ENCODE measurements around the gene RRAS. TPM values are rescaled to one million over a fixed set of nuclear protein-coding genes. Genes with fewer than 3 reads are reported as not detected.

RRAS gene
- total RNA-seq, 1 donor from 2014 or later: 4.2 TPM

DNA sequence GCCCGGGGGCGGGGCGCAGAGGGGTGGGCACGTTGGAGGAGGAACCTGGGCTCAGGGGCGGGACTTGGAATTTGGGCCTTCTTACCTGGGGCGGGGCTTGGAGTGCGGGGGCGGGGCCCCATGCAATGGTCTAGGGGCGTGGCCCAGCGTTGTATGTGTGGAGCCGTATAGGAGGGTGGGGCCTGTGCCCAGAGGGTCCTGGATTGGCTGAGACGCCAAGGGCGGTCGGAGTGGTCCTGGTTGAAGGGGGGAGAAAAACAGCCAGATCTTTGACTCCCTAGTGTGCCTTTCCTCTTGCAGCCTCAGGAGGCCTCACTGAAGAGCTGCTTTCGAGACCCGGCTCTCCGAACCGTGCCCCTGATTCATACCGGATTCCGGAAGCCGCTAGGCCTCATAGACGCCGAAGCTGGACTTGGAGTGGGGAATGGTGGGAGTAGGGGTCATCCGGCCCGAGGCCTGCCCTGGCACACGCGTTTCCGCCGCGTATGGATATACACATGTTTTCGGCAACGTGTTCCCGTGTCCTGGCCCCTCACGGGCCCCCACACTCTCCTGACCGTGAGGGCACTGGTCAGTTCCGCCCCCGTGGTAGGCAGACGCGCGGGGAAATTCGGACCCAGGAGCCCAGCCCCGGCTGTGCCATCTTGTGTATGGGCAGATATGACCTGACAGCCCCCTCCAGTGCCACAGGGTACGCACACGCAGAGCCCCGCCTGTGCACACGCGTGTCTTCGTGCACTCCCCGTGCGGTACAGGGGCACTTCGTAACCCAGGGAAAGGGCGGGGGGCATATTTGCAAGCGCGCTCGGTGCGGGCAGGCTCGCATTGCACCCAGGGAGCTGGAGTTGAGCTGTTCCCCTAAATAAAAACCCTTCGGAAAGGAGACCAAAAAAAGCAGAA lies 49.6 kb downstream of the RRAS start:
- Histone ChIP-seq H3K4me1 (ENCODE audit: control insufficient read depth in 3 of 3, insufficient read depth in 3 of 3, low read length in 3 of 3) (peaks cover 16 to 28% (median 22%) of the 10 kb centered on the region in 3 donors), H3K27ac (ENCODE audit: low read depth, low read length) (peak overlapping the region; percentile 85), H3K4me3 (ENCODE audit: low read length in 3 of 3) (peak overlapping the region; percentile 78 to 98 (median 93)), H3K9ac (ENCODE audit: low read depth in 1 of 3, low read length in 3 of 3) (peak overlapping the region; percentile 90 to 99 (median 95)), H3K27me3 (ENCODE audit: control insufficient read depth in 3 of 3, insufficient read depth in 3 of 3, low read length in 3 of 3) (no peaks in the 10 kb centered on the region), H3K9me3 (ENCODE audit: control insufficient read depth in 3 of 3, low read length in 3 of 3) (no peaks in the 10 kb centered on the region), H3K36me3 (ENCODE audit: control insufficient read depth in 3 of 3, insufficient read depth in 3 of 3, low read length in 3 of 3) (peaks cover 0 to 10% (median 4%) of the 10 kb centered on the region in 3 donors)

- H3K27ac ChIP-seq (ENCODE audit: low read depth, low read length): no peak overlapping the region
- no peaks in the 10 kb centered on the region for H3K9me3 ChIP-seq (ENCODE audit: control insufficient read depth in 3 of 3, low read length in 3 of 3)
- no peak overlapping the region for H3K4me3 ChIP-seq (ENCODE audit: low read length in 3 of 3)
- peaks cover 0 to 7% (median 2%) of the 10 kb centered on the region in 3 donors for H3K36me3 ChIP-seq (ENCODE audit: control insufficient read depth in 3 of 3, insufficient read depth in 3 of 3, low read length in 3 of 3)
- H3K27me3 ChIP-seq (ENCODE audit: control insufficient read depth in 3 of 3, insufficient read depth in 3 of 3, low read length in 3 of 3): no peaks in the 10 kb centered on the region
- H3K4me1 ChIP-seq (ENCODE audit: control insufficient read depth in 3 of 3, insufficient read depth in 3 of 3, low read length in 3 of 3): peaks cover 16 to 28% (median 22%) of the 10 kb centered on the region in 3 donors
- no peak overlapping the region for H3K9ac ChIP-seq (ENCODE audit: low read depth in 1 of 3, low read length in 3 of 3)
Observed at GRCh38 chr19:49589502-49589905, 50.4 kb downstream of the RRAS start.

DNA sequence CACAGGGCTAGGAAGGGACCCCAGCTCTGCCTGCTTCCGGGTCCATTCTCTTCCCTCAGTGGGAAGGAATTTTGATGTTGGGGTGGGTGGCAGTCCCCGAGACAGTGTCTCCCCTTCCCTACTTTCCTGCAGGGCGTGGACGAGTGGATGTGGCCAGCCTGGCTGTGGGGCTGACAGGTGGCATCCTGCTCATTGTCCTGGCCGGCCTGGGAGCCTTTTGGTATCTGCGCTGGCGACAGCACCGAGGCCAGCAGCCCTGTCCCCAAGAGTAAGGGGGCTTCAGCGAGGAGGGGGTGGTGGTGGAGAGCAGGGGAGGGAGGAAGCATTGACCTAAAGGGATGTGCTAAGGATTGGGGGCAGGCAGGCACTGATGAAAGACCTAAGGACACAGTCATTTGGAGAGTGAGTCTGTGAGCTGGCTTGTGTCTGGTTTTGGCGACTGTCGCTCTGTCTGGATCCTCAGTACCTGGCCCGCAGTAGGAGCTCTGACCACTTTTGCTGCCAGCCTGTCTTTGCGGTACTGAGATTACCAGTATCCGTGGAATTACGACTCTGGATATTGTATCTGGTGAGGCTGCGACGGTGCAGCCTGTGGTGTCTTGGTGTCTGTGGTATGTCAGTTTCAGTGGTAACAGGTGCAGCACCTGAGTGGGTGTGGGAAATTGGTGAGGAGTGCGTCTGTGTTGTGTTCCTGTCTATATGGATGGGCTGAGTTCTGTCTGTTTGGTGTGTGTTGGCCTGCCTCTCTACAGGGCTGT lies 51.4 kb downstream of the RRAS start:
- Histone ChIP-seq H3K9me3 (ENCODE audit: control insufficient read depth in 3 of 3, low read length in 3 of 3) (no peaks in the 10 kb centered on the region), H3K36me3 (ENCODE audit: control insufficient read depth in 3 of 3, insufficient read depth in 3 of 3, low read length in 3 of 3) (no peaks in the 10 kb centered on the region), H3K4me1 (ENCODE audit: control insufficient read depth in 3 of 3, insufficient read depth in 3 of 3, low read length in 3 of 3) (peaks cover 13 to 22% (median 16%) of the 10 kb centered on the region in 3 donors), H3K27ac (ENCODE audit: low read depth, low read length) (no peak overlapping the region), H3K9ac (ENCODE audit: low read depth in 1 of 3, low read length in 3 of 3) (peak overlapping the region in 1 of 3 donors; percentile 33), H3K4me3 (ENCODE audit: low read length in 3 of 3) (peak overlapping the region in 1 of 3 donors; percentile 13), H3K27me3 (ENCODE audit: control insufficient read depth in 3 of 3, insufficient read depth in 3 of 3, low read length in 3 of 3) (no peaks in the 10 kb centered on the region)

- no peak overlapping the region for H3K4me3 ChIP-seq (ENCODE audit: low read length in 3 of 3)
- no peak overlapping the region for H3K27ac ChIP-seq (ENCODE audit: low read depth, low read length)
- H3K4me1 ChIP-seq (ENCODE audit: control insufficient read depth in 3 of 3, insufficient read depth in 3 of 3, low read length in 3 of 3): peaks cover 6 to 11% (median 10%) of the 10 kb centered on the region in 3 donors
- no peaks in the 10 kb centered on the region for H3K9me3 ChIP-seq (ENCODE audit: control insufficient read depth in 3 of 3, low read length in 3 of 3)
- no peaks in the 10 kb centered on the region for H3K27me3 ChIP-seq (ENCODE audit: control insufficient read depth in 3 of 3, insufficient read depth in 3 of 3, low read length in 3 of 3)
- H3K9ac ChIP-seq (ENCODE audit: low read depth in 1 of 3, low read length in 3 of 3): no peak overlapping the region
- no peaks in the 10 kb centered on the region for H3K36me3 ChIP-seq (ENCODE audit: control insufficient read depth in 3 of 3, insufficient read depth in 3 of 3, low read length in 3 of 3)
Observed at GRCh38 chr19:49587227-49587626, 52.7 kb downstream of the RRAS start.

Small RNAs within 50 kb of the gene (small RNA-seq; reads per million reads assigned to genes)
- gene MIR5088: not detected

Other genes with a start within 250 kb of the RRAS start
- gene PTH2, start 216.7 kb downstream of the RRAS start, total RNA-seq: not detected
- gene GFY, start 214.8 kb downstream of the RRAS start, total RNA-seq: not detected
- gene SLC17A7, start 198.6 kb downstream of the RRAS start, total RNA-seq: 1.0 TPM
- gene PIH1D1, start 188.3 kb downstream of the RRAS start, total RNA-seq: 56.4 TPM
- gene ALDH16A1, start 186.9 kb downstream of the RRAS start, total RNA-seq: 20.9 TPM
- 0.52 TPM for gene FLT3LG, start 165.9 kb downstream of the RRAS start, total RNA-seq
- 4,175 TPM for gene RPL13A, start 152.5 kb downstream of the RRAS start, total RNA-seq
- gene RPS11, start 143.7 kb downstream of the RRAS start, total RNA-seq: 5,888 TPM
- 114 TPM for gene FCGRT, start 127.5 kb downstream of the RRAS start, total RNA-seq
- gene RCN3, start 112.1 kb downstream of the RRAS start, total RNA-seq: 48.5 TPM
- 73.1 TPM for gene NOSIP, start 59.6 kb downstream of the RRAS start, total RNA-seq
- gene PRRG2, start 58.8 kb downstream of the RRAS start, total RNA-seq: not detected
- gene PRR12, start 49.0 kb downstream of the RRAS start, total RNA-seq: 3.1 TPM
- gene SCAF1, start 2.1 kb upstream of the RRAS start, total RNA-seq: 8.4 TPM
- 31.3 TPM for gene IRF3, start 25.7 kb upstream of the RRAS start, total RNA-seq
- 4.7 TPM for gene BCL2L12, start 25.8 kb upstream of the RRAS start, total RNA-seq
- 362 TPM for gene PRMT1, start 37.1 kb upstream of the RRAS start, total RNA-seq
- 1.0 TPM for gene ADM5, start 49.5 kb upstream of the RRAS start, total RNA-seq
- gene CPT1C, start 51.0 kb upstream of the RRAS start, total RNA-seq: 4.7 TPM
- under 0.01 TPM for gene TSKS, start 123.2 kb upstream of the RRAS start, total RNA-seq
- 32.9 TPM for gene AP2A1, start 126.9 kb upstream of the RRAS start, total RNA-seq
- 12.5 TPM for gene FUZ, start 173.1 kb upstream of the RRAS start, total RNA-seq
- gene MED25, start 178.1 kb upstream of the RRAS start, total RNA-seq: 11.0 TPM
- gene PTOV1, start 211.0 kb upstream of the RRAS start, total RNA-seq: 63.7 TPM
- 17.2 TPM for gene PNKP, start 227.4 kb upstream of the RRAS start, total RNA-seq
- gene AKT1S1, start 237.2 kb upstream of the RRAS start, total RNA-seq: 3.1 TPM
- 7.3 TPM for gene TBC1D17, start 237.6 kb upstream of the RRAS start, total RNA-seq